Caco-2 (cell line): ENCODE measurements around the gene MARCHF10. TPM values are rescaled to one million over a fixed set of nuclear protein-coding genes. Genes with fewer than 3 reads are reported as not detected.

ENCODE experiments used
- BruUV-seq: library from RNA; stranded (reverse); fragments of 400-500 nt; replicated peaks from 2 replicates; lab custom pipeline; 2021; lab: Mats Ljungman, UMichigan
- CTCF ChIA-PET: fragments of 300-600 bp; sonication (Branson Sonifier 250); formaldehyde crosslinking; loops from one replicate; lab custom pipeline; 2022; ENCODE audit warnings: antibody characterized with exemption; lab: Charles Lee
- POLR2A ChIA-PET: fragments of 300-600 bp; sonication (Branson Sonifier 250); formaldehyde crosslinking; loops from one replicate; lab custom pipeline; 2022; ENCODE audit warnings: antibody characterized with exemption; lab: Charles Lee
- DNase-seq, 2 experiments: peaks; one replicate each; pipeline versions ENCODE4 v3.0.0 to v3.0.0-alpha.2; 2020 to 2022
- H3K27me3 ChIP-seq: replicated peaks from 2 replicates; pipeline ENCODE4 v1.6.0; 2011; ENCODE audit warnings: low read length; ENCODE audit not compliant: control insufficient read depth, insufficient read depth
- H3K36me3 ChIP-seq: 2 replicates; pipeline ENCODE4 v1.5.1; 2011; ENCODE audit warnings: low read length; ENCODE audit not compliant: control insufficient read depth, insufficient read depth
- H3K4me1 ChIP-seq: fragments of 250-450 bp; sonication (Bioruptor Pico); 2 replicates; pipeline ENCODE4 v1.5.1; 2020; ENCODE audit warnings: mild to moderate bottlenecking
- H3K4me3 ChIP-seq: 2 replicates; pipeline ENCODE4 v1.5.1; 2011; ENCODE audit warnings: low read depth, mild to moderate bottlenecking, control low read depth, low read length
- H3K9me3 ChIP-seq: fragments of 250-450 bp; sonication (Bioruptor Pico); 2 replicates; pipeline ENCODE4 v1.5.1; 2020; ENCODE audit warnings: mild to moderate bottlenecking, moderate library complexity
- H3K27ac Mint-ChIP-seq: one replicate; pipeline ENCODE4 v1.8.0; 2022; ENCODE audit warnings: mixed read lengths; ENCODE audit not compliant: unreplicated experiment
- H3K27me3 Mint-ChIP-seq: one replicate; pipeline ENCODE4 v1.8.0; 2022; ENCODE audit warnings: mixed read lengths; ENCODE audit not compliant: insufficient read depth, unreplicated experiment
- H3K36me3 Mint-ChIP-seq: one replicate; pipeline ENCODE4 v1.8.0; 2022; ENCODE audit warnings: mild to moderate bottlenecking, mixed read lengths; ENCODE audit not compliant: insufficient read depth, unreplicated experiment
- H3K4me1 Mint-ChIP-seq: one replicate; pipeline ENCODE4 v1.8.0; 2022; ENCODE audit warnings: low read depth, mixed read lengths; ENCODE audit not compliant: unreplicated experiment
- H3K4me3 Mint-ChIP-seq: one replicate; pipeline ENCODE4 v1.8.0; 2022; ENCODE audit warnings: mild to moderate bottlenecking, moderate library complexity, mixed read lengths; ENCODE audit not compliant: unreplicated experiment
- H3K9me3 Mint-ChIP-seq: one replicate; pipeline ENCODE4 v1.8.0; 2022; ENCODE audit warnings: mixed read lengths; ENCODE audit not compliant: unreplicated experiment
- intact Hi-C: fragments of 100-400 bp; cut with micrococcal nuclease; formaldehyde crosslinking; loops from one replicate; pipeline ENCODE4 v1.10.0; 2022; ENCODE audit not compliant: unreplicated experiment
- total RNA-seq: library from RNA; stranded (reverse); gene quantifications from 2 replicates; pipeline ENCODE4 v1.2.3, GENCODE V29; 2022
- TF ChIP-seq, protein P1 (sequence below), 2 experiments: fragments of 200-600 bp in 1 of 2; IDR thresholded peaks; 1 replicate in 1 of 2; 2 replicates in 1 of 2; pipeline versions ENCODE4 v1.5.1 to v1.8.0; 2011 to 2022; ENCODE audit warnings: antibody characterized with exemption in 1 of 2, control low read depth in 1 of 2, inconsistent platforms in 1 of 2, low read depth in 1 of 2, low read length in 1 of 2, mild to moderate bottlenecking in 1 of 2, moderate library complexity in 1 of 2; ENCODE audit not compliant: insufficient read depth in 1 of 2, severe bottlenecking in 1 of 2, unreplicated experiment in 1 of 2

Gene MARCHF10
- total RNA-seq, 1 experiment from 2014 or later = not detected

DNA sequence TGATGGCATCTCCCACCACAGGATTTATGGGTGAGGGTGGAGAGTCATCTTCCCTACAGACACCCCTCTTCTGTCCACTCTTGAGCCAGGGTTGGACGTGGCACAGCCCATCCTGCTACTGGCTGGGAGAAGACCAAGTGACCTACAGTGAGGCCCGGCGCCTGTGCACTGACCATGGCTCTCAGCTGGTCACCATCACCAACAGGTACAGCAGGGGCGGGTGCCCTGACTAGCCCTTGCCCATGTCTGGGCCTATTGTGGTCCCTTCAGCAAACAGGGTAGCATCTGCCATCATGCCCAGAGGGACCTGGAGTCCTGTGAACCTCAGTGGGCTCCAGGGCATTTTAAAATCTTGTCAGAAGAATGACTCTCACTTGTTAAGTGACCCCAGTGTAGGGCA is 132.4 kb downstream of the MARCHF10 start:
- Histone ChIP-seq H3K27me3 (no peaks in the 10 kb centered on the region), H3K4me1 (no peaks in the 10 kb centered on the region), H3K4me3 (no peak overlapping the region), H3K36me3 (no peaks in the 10 kb centered on the region), H3K9me3 (no peaks in the 10 kb centered on the region)
- peaks cover 6% of the 10 kb centered on the region for H3K4me1 Mint-ChIP-seq
- intact Hi-C loops = no loop called here
- H3K27me3 Mint-ChIP-seq = no peaks in the 10 kb centered on the region
- POLR2A ChIA-PET = no interaction called here
- CTCF ChIA-PET = no interaction called here
- no peaks in the 10 kb centered on the region for H3K9me3 Mint-ChIP-seq
- BruUV-seq = no TSS peak
- H3K4me3 Mint-ChIP-seq = no peak overlapping the region
- H3K27ac Mint-ChIP-seq = no peak overlapping the region
- TF ChIP-seq, protein P1, sequence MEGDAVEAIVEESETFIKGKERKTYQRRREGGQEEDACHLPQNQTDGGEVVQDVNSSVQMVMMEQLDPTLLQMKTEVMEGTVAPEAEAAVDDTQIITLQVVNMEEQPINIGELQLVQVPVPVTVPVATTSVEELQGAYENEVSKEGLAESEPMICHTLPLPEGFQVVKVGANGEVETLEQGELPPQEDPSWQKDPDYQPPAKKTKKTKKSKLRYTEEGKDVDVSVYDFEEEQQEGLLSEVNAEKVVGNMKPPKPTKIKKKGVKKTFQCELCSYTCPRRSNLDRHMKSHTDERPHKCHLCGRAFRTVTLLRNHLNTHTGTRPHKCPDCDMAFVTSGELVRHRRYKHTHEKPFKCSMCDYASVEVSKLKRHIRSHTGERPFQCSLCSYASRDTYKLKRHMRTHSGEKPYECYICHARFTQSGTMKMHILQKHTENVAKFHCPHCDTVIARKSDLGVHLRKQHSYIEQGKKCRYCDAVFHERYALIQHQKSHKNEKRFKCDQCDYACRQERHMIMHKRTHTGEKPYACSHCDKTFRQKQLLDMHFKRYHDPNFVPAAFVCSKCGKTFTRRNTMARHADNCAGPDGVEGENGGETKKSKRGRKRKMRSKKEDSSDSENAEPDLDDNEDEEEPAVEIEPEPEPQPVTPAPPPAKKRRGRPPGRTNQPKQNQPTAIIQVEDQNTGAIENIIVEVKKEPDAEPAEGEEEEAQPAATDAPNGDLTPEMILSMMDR (IDR thresholded peaks at IDR 0.05; ENCODE audit: insufficient read depth in 1 of 2, low read depth in 1 of 2, low read length in 1 of 2, severe bottlenecking in 1 of 2, unreplicated experiment in 1 of 2) = no peak
- DNase-seq = no peak
- H3K36me3 Mint-ChIP-seq = no peaks in the 10 kb centered on the region

DNA sequence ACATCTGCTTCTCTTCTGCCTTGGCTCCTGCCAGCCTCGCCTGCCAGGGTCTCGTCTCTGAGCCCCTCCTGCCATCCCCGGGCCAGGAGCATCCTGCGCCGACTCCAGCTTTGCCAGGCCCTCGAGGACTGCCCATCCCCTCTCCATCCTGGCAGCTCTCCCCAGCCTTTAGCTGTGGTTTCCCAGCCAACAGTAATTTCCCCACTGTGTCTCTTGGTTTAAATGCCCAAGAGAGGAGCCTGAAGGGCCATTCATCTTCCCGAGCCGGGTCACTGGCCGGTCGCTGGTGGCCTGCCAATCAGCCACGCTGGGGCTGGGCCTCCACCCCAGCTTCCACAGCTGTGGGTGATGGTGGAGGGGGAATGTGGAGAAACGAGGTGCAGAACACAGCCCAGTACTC is 132.9 kb downstream of the MARCHF10 start:
- H3K4me1 Mint-ChIP-seq = peaks cover 6% of the 10 kb centered on the region
- Histone ChIP-seq H3K4me1 (no peaks in the 10 kb centered on the region), H3K27me3 (no peaks in the 10 kb centered on the region), H3K9me3 (no peaks in the 10 kb centered on the region), H3K4me3 (no peak overlapping the region), H3K36me3 (no peaks in the 10 kb centered on the region)
- ChIA-PET CTCF (no interaction called here), POLR2A (no interaction called here)
- DNase-seq = no peak
- H3K9me3 Mint-ChIP-seq = no peaks in the 10 kb centered on the region
- H3K27me3 Mint-ChIP-seq = no peaks in the 10 kb centered on the region
- H3K36me3 Mint-ChIP-seq = no peaks in the 10 kb centered on the region
- no TSS peak for BruUV-seq
- H3K4me3 Mint-ChIP-seq = no peak overlapping the region
- TF ChIP-seq, protein P1 (IDR thresholded peaks at IDR 0.05; ENCODE audit: insufficient read depth in 1 of 2, low read depth in 1 of 2, low read length in 1 of 2, severe bottlenecking in 1 of 2, unreplicated experiment in 1 of 2) = no peak
- H3K27ac Mint-ChIP-seq = no peak overlapping the region
- intact Hi-C loops = no loop called here

DNA sequence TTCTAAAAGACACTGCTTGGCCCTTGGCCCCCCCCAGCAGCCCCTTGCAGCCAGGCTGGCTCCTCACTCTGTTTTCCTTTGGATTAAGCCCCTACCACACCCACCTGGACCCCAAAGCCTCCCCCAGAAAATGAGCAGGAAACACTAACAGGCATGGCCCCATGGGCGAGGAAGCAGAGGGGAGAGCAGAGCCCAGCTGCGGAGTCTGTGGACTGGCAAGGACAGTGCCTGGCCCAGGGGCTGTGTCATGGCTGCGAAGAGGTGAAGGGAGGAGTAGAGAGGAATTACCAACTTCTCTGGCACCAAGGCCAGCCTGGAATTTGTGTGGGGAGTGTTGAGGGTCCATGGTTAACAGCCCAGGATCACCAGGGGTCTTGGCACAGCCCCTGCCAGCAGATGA is 133.3 kb downstream of the MARCHF10 start:
- BruUV-seq = no TSS peak
- no peaks in the 10 kb centered on the region for H3K9me3 ChIP-seq
- no peak overlapping the region for H3K4me3 Mint-ChIP-seq
- no peaks in the 10 kb centered on the region for H3K36me3 Mint-ChIP-seq
- no peak for DNase-seq
- no peaks in the 10 kb centered on the region for H3K27me3 ChIP-seq
- H3K4me1 ChIP-seq = no peaks in the 10 kb centered on the region
- CTCF ChIA-PET = no interaction called here
- no peaks in the 10 kb centered on the region for H3K9me3 Mint-ChIP-seq
- no peaks in the 10 kb centered on the region for H3K27me3 Mint-ChIP-seq
- TF ChIP-seq, protein P1 (IDR thresholded peaks at IDR 0.05; ENCODE audit: insufficient read depth in 1 of 2, low read depth in 1 of 2, low read length in 1 of 2, severe bottlenecking in 1 of 2, unreplicated experiment in 1 of 2) = no peak
- intact Hi-C loops = no loop called here
- no peaks in the 10 kb centered on the region for H3K36me3 ChIP-seq
- H3K27ac Mint-ChIP-seq = no peak overlapping the region
- peaks cover 6% of the 10 kb centered on the region for H3K4me1 Mint-ChIP-seq
- POLR2A ChIA-PET = interaction anchor here (0.5 kb wide), 1 partner anchor 196 kb away, joined by 4 read pairs; no protein-coding TSS in a partner anchor
- H3K4me3 ChIP-seq = no peak overlapping the region
